Measurements from ENCODE around the gene CSTF3. TPM values are rescaled to one million over a fixed set of nuclear protein-coding genes. Genes with fewer than 3 reads are reported as not detected.
"Not testable (repeated sequence)": the region's sequence is repeated elsewhere in the genome, so short reads cannot be mapped to it uniquely, and the experiment has no call there.

Gene CSTF3
- polyA plus RNA-seq, 2 donors, result 14.8 to 30.4 TPM

DNA sequence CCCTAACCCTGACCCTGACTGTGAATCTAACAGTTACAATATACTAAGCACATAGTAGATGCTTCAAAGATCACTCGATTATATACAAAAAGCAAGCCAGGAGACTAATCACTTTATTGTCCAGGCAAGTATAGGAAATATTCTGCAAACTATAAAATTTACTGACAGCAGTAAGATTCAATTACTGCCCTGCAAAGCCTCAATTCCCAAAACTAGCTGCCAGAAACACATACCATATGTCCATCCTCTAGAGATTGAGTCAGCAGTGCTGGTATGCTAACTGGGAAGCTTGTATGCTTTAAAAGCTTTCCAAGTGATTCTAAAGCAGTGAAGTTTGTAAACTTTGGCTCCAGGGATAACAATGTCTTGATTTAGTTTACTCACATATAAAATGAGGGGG lies 26.1 kb downstream of the CSTF3 start:
- Histone ChIP-seq H3K4me1 (ENCODE audit: control insufficient read depth in 2 of 2, insufficient read depth in 2 of 2, low read length in 1 of 2) (no peaks in the 10 kb centered on the region), H3K9me3 (ENCODE audit: control insufficient read depth in 2 of 2, insufficient read depth in 1 of 2, low read depth in 1 of 2, low read length in 1 of 2) (no peaks in the 10 kb centered on the region), H3K4me3 (ENCODE audit: low read depth in 1 of 2, low read length in 2 of 2) (no peak overlapping the region), H3K27me3 (ENCODE audit: control insufficient read depth in 1 of 2, insufficient read depth in 2 of 2, low read length in 2 of 2) (no peaks in the 10 kb centered on the region), H3K27ac (ENCODE audit: low read depth in 2 of 2, low read length in 1 of 2) (no peak overlapping the region), H3K36me3 (ENCODE audit: control insufficient read depth in 2 of 2, insufficient read depth in 2 of 2, low read length in 1 of 2) (no peaks in the 10 kb centered on the region)
- WGBS, 2 donors, result 70 to 74% methylated on average over 1 of the region's 1 CpG

DNA sequence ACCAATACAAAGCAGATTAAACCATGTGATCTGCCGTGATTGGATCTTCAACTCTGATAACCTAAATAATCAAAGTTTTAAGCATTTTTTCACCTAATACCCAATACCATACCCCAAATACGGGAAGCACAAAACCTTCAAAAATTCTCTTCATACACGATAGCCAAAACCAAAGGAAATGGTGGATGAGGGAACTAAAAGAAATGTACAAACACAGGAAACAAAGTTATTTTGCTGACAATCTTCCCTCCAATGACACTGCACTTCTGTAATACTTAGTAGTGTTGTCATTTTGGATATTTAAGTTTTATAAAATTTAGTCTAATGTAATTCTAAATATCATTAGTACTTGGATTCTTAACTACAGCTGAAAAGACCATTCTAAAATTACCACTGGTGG lies 27.0 kb downstream of the CSTF3 start:
- no peaks in the 10 kb centered on the region for H3K27me3 ChIP-seq (ENCODE audit: control insufficient read depth in 1 of 2, insufficient read depth in 2 of 2, low read length in 2 of 2)
- WGBS, 2 donors, result 79 to 82% methylated on average over 3 of the region's 3 CpGs
- no peaks in the 10 kb centered on the region for H3K4me1 ChIP-seq (ENCODE audit: control insufficient read depth in 2 of 2, insufficient read depth in 2 of 2, low read length in 1 of 2)
- no peaks in the 10 kb centered on the region for H3K9me3 ChIP-seq (ENCODE audit: control insufficient read depth in 2 of 2, insufficient read depth in 1 of 2, low read depth in 1 of 2, low read length in 1 of 2)
- H3K4me3 ChIP-seq (ENCODE audit: low read depth in 1 of 2, low read length in 2 of 2), result no peak overlapping the region
- H3K27ac ChIP-seq (ENCODE audit: low read depth in 2 of 2, low read length in 1 of 2), result no peak overlapping the region
- no peaks in the 10 kb centered on the region for H3K36me3 ChIP-seq (ENCODE audit: control insufficient read depth in 2 of 2, insufficient read depth in 2 of 2, low read length in 1 of 2)

DNA sequence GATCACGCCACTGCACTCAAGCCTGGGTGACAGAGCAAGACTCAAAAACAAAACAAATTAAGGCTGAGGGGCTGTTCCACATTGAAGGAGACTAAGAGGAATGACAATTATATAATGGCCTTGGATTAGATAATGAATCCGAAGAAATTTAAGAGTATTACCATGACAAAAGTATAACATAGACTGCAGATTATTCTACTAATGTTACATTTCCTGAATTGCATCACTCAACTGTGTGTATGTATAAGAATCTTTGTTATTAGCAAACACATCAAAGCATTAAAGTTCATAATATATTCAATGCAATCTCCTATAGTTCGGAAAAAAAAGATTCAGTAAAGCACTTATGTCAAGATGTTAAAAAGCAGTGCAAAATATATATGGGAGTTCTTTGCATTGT lies 27.5 kb downstream of the CSTF3 start:
- H3K9me3 ChIP-seq (ENCODE audit: control insufficient read depth in 2 of 2, insufficient read depth in 1 of 2, low read depth in 1 of 2, low read length in 1 of 2), result no peaks in the 10 kb centered on the region
- 88% methylated on average over 3 of the region's 3 CpGs for WGBS, 2 donors
- no peak overlapping the region for H3K4me3 ChIP-seq (ENCODE audit: low read depth in 1 of 2, low read length in 2 of 2)
- no peaks in the 10 kb centered on the region for H3K27me3 ChIP-seq (ENCODE audit: control insufficient read depth in 1 of 2, insufficient read depth in 2 of 2, low read length in 2 of 2)
- no peaks in the 10 kb centered on the region for H3K36me3 ChIP-seq (ENCODE audit: control insufficient read depth in 2 of 2, insufficient read depth in 2 of 2, low read length in 1 of 2)
- no peak overlapping the region for H3K27ac ChIP-seq (ENCODE audit: low read depth in 2 of 2, low read length in 1 of 2)
- H3K4me1 ChIP-seq (ENCODE audit: control insufficient read depth in 2 of 2, insufficient read depth in 2 of 2, low read length in 1 of 2), result no peaks in the 10 kb centered on the region

DNA sequence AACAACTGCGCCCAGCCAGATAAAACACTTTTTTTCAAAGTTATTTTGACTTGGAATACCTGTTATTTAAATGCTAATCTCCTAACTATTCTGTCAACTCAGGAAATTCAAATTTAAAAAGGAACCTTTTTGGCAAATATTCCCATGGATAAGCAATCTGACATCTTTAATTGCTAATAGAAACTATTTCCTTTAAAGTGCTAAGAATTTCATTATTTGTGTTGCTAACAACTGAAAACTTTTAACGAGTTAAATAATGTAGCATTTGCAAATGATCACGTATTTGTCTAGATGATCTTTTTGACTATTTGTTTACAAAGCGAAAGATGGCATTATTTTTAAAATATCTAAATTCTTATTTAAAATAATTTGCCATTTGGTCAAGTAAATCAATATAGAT lies 28.8 kb downstream of the CSTF3 start:
- H3K27me3 ChIP-seq (ENCODE audit: control insufficient read depth in 1 of 2, insufficient read depth in 2 of 2, low read length in 2 of 2), result no peaks in the 10 kb centered on the region
- H3K9me3 ChIP-seq (ENCODE audit: control insufficient read depth in 2 of 2, insufficient read depth in 1 of 2, low read depth in 1 of 2, low read length in 1 of 2), result no peaks in the 10 kb centered on the region
- WGBS, 2 donors, result 69 to 71% methylated on average over 4 of the region's 4 CpGs
- no peak overlapping the region for H3K27ac ChIP-seq (ENCODE audit: low read depth in 2 of 2, low read length in 1 of 2)
- no peak overlapping the region for H3K4me3 ChIP-seq (ENCODE audit: low read depth in 1 of 2, low read length in 2 of 2)
- no peaks in the 10 kb centered on the region for H3K4me1 ChIP-seq (ENCODE audit: control insufficient read depth in 2 of 2, insufficient read depth in 2 of 2, low read length in 1 of 2)
- no peaks in the 10 kb centered on the region for H3K36me3 ChIP-seq (ENCODE audit: control insufficient read depth in 2 of 2, insufficient read depth in 2 of 2, low read length in 1 of 2)

DNA sequence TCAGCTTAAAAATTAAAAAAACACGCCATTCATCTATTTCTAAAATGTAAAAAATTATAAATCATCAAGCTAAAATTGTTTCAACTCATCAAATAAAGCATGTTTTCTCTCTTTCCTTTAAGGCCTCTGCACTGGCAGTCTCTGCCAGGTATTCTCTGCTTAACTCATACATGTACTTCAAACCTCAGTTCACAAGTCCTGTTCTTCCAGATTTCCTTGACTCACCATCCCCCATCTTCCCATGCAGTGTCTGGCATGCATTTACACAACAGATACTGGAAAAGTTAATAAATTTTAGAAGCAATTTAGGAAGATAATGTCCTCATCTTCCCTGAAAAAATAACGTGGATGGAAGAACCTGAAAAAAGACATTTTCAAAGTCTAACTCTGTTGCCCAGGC lies 32.5 kb downstream of the CSTF3 start:
- Histone ChIP-seq H3K27ac (ENCODE audit: low read depth in 2 of 2, low read length in 1 of 2) (no peak overlapping the region), H3K9me3 (ENCODE audit: control insufficient read depth in 2 of 2, insufficient read depth in 1 of 2, low read depth in 1 of 2, low read length in 1 of 2) (no peaks in the 10 kb centered on the region)
- WGBS, 2 donors, result 54 to 73% methylated on average over 2 of the region's 2 CpGs

DNA sequence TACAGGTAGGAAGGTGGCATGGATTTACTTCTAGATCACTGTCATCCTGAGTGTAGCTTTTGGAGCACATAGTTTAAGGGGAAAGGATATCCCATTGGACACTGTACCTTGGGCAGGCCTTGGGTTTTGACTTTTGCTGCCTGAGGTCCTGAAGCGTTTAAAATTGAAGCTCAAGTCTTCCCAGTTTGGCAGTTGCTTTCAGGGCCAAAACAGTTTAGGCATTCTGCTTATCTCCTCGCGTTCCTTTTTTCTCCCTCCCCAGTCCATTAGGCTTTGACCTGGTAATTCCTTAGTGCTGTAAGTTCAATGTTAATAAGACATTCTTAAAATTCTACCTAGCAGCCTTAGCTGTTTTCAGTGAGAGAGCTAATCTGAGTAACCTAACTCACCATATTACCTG lies 35.7 kb downstream of the CSTF3 start:
- Histone ChIP-seq H3K27ac (ENCODE audit: low read depth in 2 of 2, low read length in 1 of 2) (no peak overlapping the region), H3K9me3 (ENCODE audit: control insufficient read depth in 2 of 2, insufficient read depth in 1 of 2, low read depth in 1 of 2, low read length in 1 of 2) (no peaks in the 10 kb centered on the region), H3K4me1 (ENCODE audit: control insufficient read depth in 2 of 2, insufficient read depth in 2 of 2, low read length in 1 of 2) (no peaks in the 10 kb centered on the region), H3K36me3 (ENCODE audit: control insufficient read depth in 2 of 2, insufficient read depth in 2 of 2, low read length in 1 of 2) (no peaks in the 10 kb centered on the region), H3K4me3 (ENCODE audit: low read depth in 1 of 2, low read length in 2 of 2) (no peak overlapping the region), H3K27me3 (ENCODE audit: control insufficient read depth in 1 of 2, insufficient read depth in 2 of 2, low read length in 2 of 2) (no peaks in the 10 kb centered on the region)
- WGBS, 2 donors, result 90 to 94% methylated on average over 3 of the region's 3 CpGs

More for the DNA sequence above, 32.5 kb downstream of the CSTF3 start:
- Histone ChIP-seq H3K27me3 (ENCODE audit: control insufficient read depth in 1 of 2, insufficient read depth in 2 of 2, low read length in 2 of 2) (no peaks in the 10 kb centered on the region), H3K4me1 (ENCODE audit: control insufficient read depth in 2 of 2, insufficient read depth in 2 of 2, low read length in 1 of 2) (no peaks in the 10 kb centered on the region), H3K4me3 (ENCODE audit: low read depth in 1 of 2, low read length in 2 of 2) (no peak overlapping the region), H3K36me3 (ENCODE audit: control insufficient read depth in 2 of 2, insufficient read depth in 2 of 2, low read length in 1 of 2) (no peaks in the 10 kb centered on the region)

DNA sequence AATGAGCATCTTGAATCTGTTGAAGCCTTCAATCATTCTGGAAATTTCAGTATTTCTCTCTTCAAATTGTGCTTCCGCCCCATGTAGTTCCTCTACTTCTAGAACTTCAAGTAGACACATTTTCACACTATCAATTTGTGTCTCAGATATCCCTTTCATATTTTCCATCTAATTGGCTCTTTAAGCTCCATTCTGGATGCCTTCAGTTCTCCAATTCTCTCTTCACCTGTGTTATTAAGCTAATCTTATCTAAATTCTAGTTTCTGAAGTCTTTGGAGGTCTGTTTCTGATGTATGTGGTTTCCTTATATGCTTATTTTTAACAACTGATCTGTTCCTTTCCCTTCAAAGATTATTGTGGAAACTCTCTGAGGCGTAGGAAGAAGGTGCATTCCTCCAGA lies 36.3 kb downstream of the CSTF3 start:
- Histone ChIP-seq H3K4me3 (ENCODE audit: low read depth in 1 of 2, low read length in 2 of 2) (no peak overlapping the region), H3K4me1 (ENCODE audit: control insufficient read depth in 2 of 2, insufficient read depth in 2 of 2, low read length in 1 of 2) (no peaks in the 10 kb centered on the region), H3K36me3 (ENCODE audit: control insufficient read depth in 2 of 2, insufficient read depth in 2 of 2, low read length in 1 of 2) (no peaks in the 10 kb centered on the region), H3K27ac (ENCODE audit: low read depth in 2 of 2, low read length in 1 of 2) (no peak overlapping the region), H3K9me3 (ENCODE audit: control insufficient read depth in 2 of 2, insufficient read depth in 1 of 2, low read depth in 1 of 2, low read length in 1 of 2) (no peaks in the 10 kb centered on the region), H3K27me3 (ENCODE audit: control insufficient read depth in 1 of 2, insufficient read depth in 2 of 2, low read length in 2 of 2) (no peaks in the 10 kb centered on the region)
- WGBS, 2 donors, result 98 to 99% methylated on average over 2 of the region's 2 CpGs

DNA sequence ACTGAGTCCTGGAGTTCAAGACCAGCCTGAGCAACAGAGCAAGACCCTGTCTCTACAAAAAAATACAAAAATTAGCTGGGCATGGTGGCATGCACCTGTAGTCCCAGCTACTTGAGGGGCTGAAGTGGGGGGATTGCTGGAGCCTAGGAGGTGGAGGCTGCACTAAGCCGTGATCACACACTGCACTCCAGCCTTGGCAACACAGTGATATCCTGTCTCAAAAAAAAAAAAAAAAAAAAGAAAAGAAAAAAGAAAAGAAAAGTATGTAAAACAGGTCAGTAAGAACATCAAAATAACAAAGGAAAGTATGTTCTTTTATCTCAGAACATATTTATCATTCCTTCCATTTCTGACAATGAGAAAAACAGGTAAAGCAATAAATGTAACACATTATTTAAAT lies 38.6 kb downstream of the CSTF3 start:
- H3K27me3 ChIP-seq (ENCODE audit: control insufficient read depth in 1 of 2, insufficient read depth in 2 of 2, low read length in 2 of 2); H3K4me3 ChIP-seq (ENCODE audit: low read depth in 1 of 2, low read length in 2 of 2): not testable (repeated sequence)
- WGBS, 2 donors, result 100% methylated on average over 1 of the region's 1 CpG

DNA sequence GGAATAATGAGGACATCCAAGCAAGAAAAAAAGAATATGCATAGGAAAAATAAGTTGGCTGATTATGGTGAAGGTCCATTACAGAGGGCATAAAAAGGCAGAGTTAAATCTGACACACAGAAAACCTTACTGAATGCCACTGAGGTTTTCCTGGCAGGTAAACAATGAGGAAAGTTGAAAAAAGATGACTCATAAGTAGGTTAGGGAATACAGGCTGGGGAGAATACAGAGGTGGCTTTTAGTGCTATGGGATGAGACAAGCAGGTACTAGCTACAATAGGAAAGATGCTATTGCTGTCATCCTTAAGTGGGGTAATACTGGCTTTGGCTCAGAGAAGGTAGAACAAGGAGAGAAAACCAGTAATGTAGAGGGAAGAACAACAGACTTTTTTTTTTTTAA lies 44.7 kb downstream of the CSTF3 start:
- H3K4me3 ChIP-seq (ENCODE audit: low read depth in 1 of 2, low read length in 2 of 2), result no peak overlapping the region
- H3K36me3 ChIP-seq (ENCODE audit: control insufficient read depth in 2 of 2, insufficient read depth in 2 of 2, low read length in 1 of 2), result no peaks in the 10 kb centered on the region
- no peak overlapping the region for H3K27ac ChIP-seq (ENCODE audit: low read depth in 2 of 2, low read length in 1 of 2)
- H3K4me1 ChIP-seq (ENCODE audit: control insufficient read depth in 2 of 2, insufficient read depth in 2 of 2, low read length in 1 of 2), result no peaks in the 10 kb centered on the region
- H3K27me3 ChIP-seq (ENCODE audit: control insufficient read depth in 1 of 2, insufficient read depth in 2 of 2, low read length in 2 of 2), result no peaks in the 10 kb centered on the region
- H3K9me3 ChIP-seq (ENCODE audit: control insufficient read depth in 2 of 2, insufficient read depth in 1 of 2, low read depth in 1 of 2, low read length in 1 of 2), result no peaks in the 10 kb centered on the region

More for the DNA sequence above, 38.6 kb downstream of the CSTF3 start:
- H3K36me3 ChIP-seq (ENCODE audit: control insufficient read depth in 2 of 2, insufficient read depth in 2 of 2, low read length in 1 of 2); H3K27ac ChIP-seq (ENCODE audit: low read depth in 2 of 2, low read length in 1 of 2); H3K4me1 ChIP-seq (ENCODE audit: control insufficient read depth in 2 of 2, insufficient read depth in 2 of 2, low read length in 1 of 2); H3K9me3 ChIP-seq (ENCODE audit: control insufficient read depth in 2 of 2, insufficient read depth in 1 of 2, low read depth in 1 of 2, low read length in 1 of 2): not testable (repeated sequence)

DNA sequence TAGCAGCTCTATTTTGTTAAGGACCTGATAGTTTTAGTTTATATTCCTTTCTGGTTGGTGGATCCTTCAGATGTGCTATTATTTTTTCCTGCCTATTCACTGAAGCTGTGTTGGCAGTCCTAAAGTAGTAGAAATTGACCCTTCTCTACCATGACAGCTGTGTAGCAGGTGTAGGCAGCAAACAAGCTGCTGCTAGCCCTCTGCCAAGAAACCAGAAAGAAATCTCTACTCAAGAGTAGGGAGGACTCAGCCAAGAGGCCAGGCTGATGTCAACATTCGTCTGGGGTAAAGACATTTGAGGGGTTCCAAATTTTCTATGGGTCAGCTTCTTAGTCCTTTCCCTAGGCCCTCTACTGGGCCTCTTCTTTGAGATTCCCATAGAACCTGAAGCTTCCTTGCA lies 51.2 kb downstream of the CSTF3 start:
- Histone ChIP-seq H3K36me3 (ENCODE audit: control insufficient read depth in 2 of 2, insufficient read depth in 2 of 2, low read length in 1 of 2) (no peaks in the 10 kb centered on the region), H3K4me1 (ENCODE audit: control insufficient read depth in 2 of 2, insufficient read depth in 2 of 2, low read length in 1 of 2) (no peaks in the 10 kb centered on the region), H3K27ac (ENCODE audit: low read depth in 2 of 2, low read length in 1 of 2) (no peak overlapping the region), H3K27me3 (ENCODE audit: control insufficient read depth in 1 of 2, insufficient read depth in 2 of 2, low read length in 2 of 2) (no peaks in the 10 kb centered on the region), H3K9me3 (ENCODE audit: control insufficient read depth in 2 of 2, insufficient read depth in 1 of 2, low read depth in 1 of 2, low read length in 1 of 2) (no peaks in the 10 kb centered on the region), H3K4me3 (ENCODE audit: low read depth in 1 of 2, low read length in 2 of 2) (no peak overlapping the region)
- 38 to 52% methylated on average over 1 of the region's 1 CpG for WGBS, 2 donors

All from esophagus (tissue), 2 donors.